CD4-positive, alpha-beta T cell treated with Interleukin-17A for 4 hours (primary cell): Measurements from ENCODE around the gene MKRN3.
"Not testable (repeated sequence)": the region's sequence is repeated elsewhere in the genome, so short reads cannot be mapped to it uniquely, and the experiment has no call there.

Source experiments
- DNase-seq: peaks from one replicate; pipeline ENCODE4 v3.0.0-alpha.2; 2020; ENCODE audit warnings: mixed read lengths

The MKRN3 gene

GRCh38 chr15:23589012-23589411 lies 23.5 kb downstream of the MKRN3 start:
- no peak for DNase-seq

GRCh38 chr15:23594252-23594770 lies 28.8 kb downstream of the MKRN3 start:
- no peak for DNase-seq

DNA sequence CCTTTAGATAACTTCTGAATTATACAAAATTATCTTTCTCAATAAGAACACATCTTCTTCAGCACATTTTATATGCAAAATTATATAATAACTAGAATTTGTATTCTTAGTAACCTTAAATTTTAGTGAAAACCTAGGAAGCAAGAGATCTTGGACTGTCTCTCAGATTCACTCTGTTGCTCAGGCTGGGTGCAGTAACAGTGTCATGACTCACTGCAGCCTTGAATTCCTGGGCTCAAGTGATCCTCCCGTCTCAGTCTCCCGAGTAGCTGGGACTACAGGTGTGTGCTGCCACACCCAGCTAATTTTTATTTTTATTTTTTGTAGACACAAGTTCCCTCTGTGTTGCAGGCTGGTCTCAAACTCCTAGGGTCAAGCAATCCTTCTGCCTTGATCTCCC lies 29.9 kb downstream of the MKRN3 start:
- DNase-seq = no peak

DNA sequence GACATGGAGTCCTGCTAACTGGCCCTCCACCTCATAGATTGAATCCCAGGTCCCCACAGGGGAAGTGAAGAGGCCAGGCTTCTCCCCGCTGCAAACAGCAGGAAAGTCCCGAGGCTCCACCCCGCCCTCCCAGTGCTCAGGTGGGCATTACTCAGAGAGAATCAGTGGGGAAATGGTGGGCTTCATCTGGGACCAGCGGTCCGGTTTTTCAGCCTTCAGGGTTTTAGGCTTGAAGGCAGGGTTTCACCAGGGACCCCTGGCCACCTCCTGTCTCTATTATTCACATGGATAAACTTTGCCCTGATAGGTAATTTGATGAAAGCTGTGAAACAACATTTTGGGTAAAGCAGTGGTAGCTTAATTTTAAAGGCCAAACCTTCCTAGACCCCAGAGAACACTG lies 31.3 kb downstream of the MKRN3 start:
- DNase-seq = no peak

GRCh38 chr15:23597278-23597677 lies 31.8 kb downstream of the MKRN3 start:
- not testable (repeated sequence) for DNase-seq

DNA sequence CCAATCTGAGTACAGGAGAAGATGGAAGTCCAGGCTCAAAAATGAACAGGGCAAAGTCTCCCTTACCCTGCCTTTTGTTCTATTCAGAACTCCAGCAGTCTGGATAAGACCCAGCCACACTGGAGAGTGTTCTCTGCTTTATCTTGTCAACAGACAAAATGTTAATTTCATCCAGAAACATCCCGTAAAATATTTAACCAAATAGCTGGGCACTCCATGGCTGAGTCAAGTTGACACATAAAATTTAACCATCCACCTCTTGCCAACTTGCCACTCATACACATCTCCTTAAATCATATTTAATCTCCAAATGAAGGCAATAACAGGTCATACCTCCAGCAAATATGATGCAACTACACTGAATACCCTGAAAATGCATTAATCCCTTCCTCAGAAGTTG lies 33.6 kb downstream of the MKRN3 start:
- no peak for DNase-seq

GRCh38 chr15:23602124-23602523 lies 36.6 kb downstream of the MKRN3 start:
- DNase-seq = no peak

- no peak for DNase-seq
Observed at GRCh38 chr15:23606226-23606625, 40.8 kb downstream of the MKRN3 start.

- no peak for DNase-seq
Observed at GRCh38 chr15:23616536-23616935, 51.1 kb downstream of the MKRN3 start.
